ENCODE results near the gene GPX2. TPM values are rescaled to one million over a fixed set of nuclear protein-coding genes. Genes with fewer than 3 reads are reported as not detected.

GPX2 gene
- not detected in 2 replicates for total RNA-seq

GRCh38 chr14:64942531-64943111 is at the start of gene GPX2:
TSS of gene GPX2 (minus strand) at chr14:64942745. CDS start at chr14:64942726, 19 bp downstream.

GRCh38 chr14:64986648-64987437 is 44.3 kb upstream of the GPX2 start, which contains the start of gene FNTB:
TSS of gene FNTB (plus strand) at chr14:64986895. CDS start at chr14:64986954, 59 bp downstream.

GRCh38 chr14:64971943-64972791 is 29.6 kb upstream of the GPX2 start, which contains the start of gene RAB15:
TSS of gene RAB15 (minus strand) at chr14:64972336. CDS start at chr14:64972076, 260 bp downstream.

GRCh38 chr14:64914237-64915028 is 28.1 kb downstream of the GPX2 start, which contains the start of gene CHURC1:
TSS of gene CHURC1 (plus strand) at chr14:64914455. CDS start at chr14:64914496, 41 bp downstream.

Other genes with a start within 250 kb of the GPX2 start
- gene PLEKHG3, start 238.3 kb downstream of the GPX2 start, total RNA-seq = 3.4 and 9.1 TPM in 2 replicates
- gene SPTB, start 62.8 kb downstream of the GPX2 start, total RNA-seq = not detected in 2 replicates
- 27.4 and 37.0 TPM in 2 replicates for gene CHURC1, start 28.3 kb downstream of the GPX2 start, total RNA-seq
- gene RAB15, start 29.6 kb upstream of the GPX2 start, total RNA-seq = 1.6 and 2.2 TPM in 2 replicates
- 14.4 and 15.5 TPM in 2 replicates for gene FNTB, start 44.1 kb upstream of the GPX2 start, total RNA-seq
- gene MAX, start 159.8 kb upstream of the GPX2 start, total RNA-seq = 28.2 and 28.6 TPM in 2 replicates

Data from bronchus fibroblast of lung (primary cell).